Fibroblast of lung (primary cell): ENCODE data around the gene COPZ2. TPM values are rescaled to one million over a fixed set of nuclear protein-coding genes. Genes with fewer than 3 reads are reported as not detected.
"Not testable (repeated sequence)": the region's sequence is repeated elsewhere in the genome, so short reads cannot be mapped to it uniquely, and the experiment has no call there.

Source experiments
- DNase-seq, 2 donors: peaks; one replicate each; pipeline versions ENCODE4 v3.0.0 to v3.0.0-alpha.2; 2010; ENCODE audit warnings: low read depth in 2 of 2
- H2AFZ ChIP-seq: 2 replicates; pipeline ENCODE4 v1.5.1; 2012; ENCODE audit warnings: low read length, control low read depth, inconsistent platforms
- H3K27ac ChIP-seq: 2 replicates; pipeline ENCODE4 v1.5.1; 2011; ENCODE audit warnings: low read length, control low read depth; ENCODE audit not compliant: insufficient read depth
- H3K27me3 ChIP-seq: 2 replicates; pipeline ENCODE4 v1.5.1; 2011; ENCODE audit warnings: mild to moderate bottlenecking, low read length; ENCODE audit not compliant: control insufficient read depth, insufficient read depth
- H3K36me3 ChIP-seq: 2 replicates; pipeline ENCODE4 v1.5.1; 2011; ENCODE audit warnings: low read length; ENCODE audit not compliant: control insufficient read depth, insufficient read depth
- H3K4me1 ChIP-seq: 2 replicates; pipeline ENCODE4 v1.5.1; 2011; ENCODE audit warnings: low read length; ENCODE audit not compliant: control insufficient read depth, insufficient read depth; ENCODE audit errors: extremely low read depth
- H3K4me2 ChIP-seq: 2 replicates; pipeline ENCODE4 v1.5.1; 2011; ENCODE audit warnings: low read length, control low read depth; ENCODE audit not compliant: insufficient read depth; ENCODE audit errors: extremely low read depth
- H3K4me3 ChIP-seq, 4 experiments: fragments of 200-600 bp in 1 of 4; sonication (generic) in 1 of 4; replicated peaks in 1 of 4; 2 replicates each; pipeline ENCODE4 v1.5.1; 2011 to 2016; ENCODE audit warnings: low read length in 4 of 4, low read depth in 3 of 4, mild to moderate bottlenecking in 3 of 4, control low read depth in 2 of 4, inconsistent platforms in 1 of 4, mixed read lengths in 1 of 4; ENCODE audit not compliant: insufficient read depth in 1 of 4; ENCODE audit errors: control extremely low read depth in 1 of 4
- H3K79me2 ChIP-seq: 2 replicates; pipeline ENCODE4 v1.5.1; 2012; ENCODE audit warnings: mild to moderate bottlenecking, low read length, inconsistent platforms; ENCODE audit not compliant: control insufficient read depth, insufficient read depth
- H3K9ac ChIP-seq: 2 replicates; pipeline ENCODE4 v1.5.1; 2011; ENCODE audit warnings: mild to moderate bottlenecking, low read length, control low read depth; ENCODE audit not compliant: insufficient read depth
- H3K9me3 ChIP-seq: 2 replicates; pipeline ENCODE4 v1.5.1; 2012; ENCODE audit warnings: low read depth, low read length; ENCODE audit not compliant: control insufficient read depth, insufficient read depth
- H4K20me1 ChIP-seq: 2 replicates; pipeline ENCODE4 v1.5.1; 2011; ENCODE audit warnings: low read length; ENCODE audit not compliant: control insufficient read depth, insufficient read depth; ENCODE audit errors: extremely low read depth
- CTCF ChIP-seq, 2 donors: IDR thresholded peaks in 1 of 2; conservative IDR thresholded peaks in 1 of 2; 1 replicate in 1 of 2; 2 replicates in 1 of 2; pipeline ENCODE4 v1.5.1; 2011 to 2012; ENCODE audit warnings: low read length in 2 of 2, control low read depth in 1 of 2, inconsistent platforms in 1 of 2, low read depth in 1 of 2, mild to moderate bottlenecking in 1 of 2
- EZH2 ChIP-seq: IDR thresholded peaks from 2 replicates; pipeline ENCODE4 v1.5.1; 2012; ENCODE audit warnings: low read length, control low read depth, mild to moderate bottlenecking; ENCODE audit errors: missing control alignments
- polyA plus RNA-seq, 2 donors: library from polyadenylated mRNA; depleted of rRNA in 1 of 2; stranded (reverse) in 1 of 2; unstranded in 1 of 2; fragments of >200 nt; gene quantifications; 2 replicates each; pipeline ENCODE4 v1.2.1, GENCODE V29; 2011 to 2012; ENCODE audit warnings: missing spikeins in 1 of 2
- total RNA-seq: library from RNA; depleted of rRNA; stranded (reverse); fragments of >200 nt; gene quantifications from 2 replicates; pipeline ENCODE4 v1.2.1, GENCODE V29; 2014

COPZ2 gene
- total and polyA plus RNA-seq, 2 donors (not counting 1 experiment from before 2014, with no cell fraction given): 63.1 to 97.9 TPM

- Histone ChIP-seq H3K4me1 (peaks cover 6% of the 10 kb centered on the region), H2AFZ (no peak overlapping the region)
Measured at GRCh38 chr17:48070195-48070594, 32.6 kb upstream of the COPZ2 start.

GRCh38 chr17:48068491-48068961 lies 30.9 kb upstream of the COPZ2 start:
- peak in 1 of 2 donors; percentile 49 for DNase-seq
- Histone ChIP-seq H3K27ac (peak overlapping the region; percentile 9), H3K4me2 (no peak overlapping the region), H3K4me3 (no peak overlapping the region), H3K79me2 (no peaks in the 10 kb centered on the region), H3K27me3 (no peaks in the 10 kb centered on the region), H3K9me3 (no peaks in the 10 kb centered on the region), H4K20me1 (no peaks in the 10 kb centered on the region), H3K9ac (no peak overlapping the region), H2AFZ (no peak overlapping the region), H3K4me1 (peaks cover 4% of the 10 kb centered on the region), H3K36me3 (peaks cover 5% of the 10 kb centered on the region)
- TF ChIP-seq CTCF (conservative IDR thresholded peaks at IDR 0.05 in 1 of 2, IDR thresholded peaks at IDR 0.05 in 1 of 2; ENCODE audit: low read depth in 1 of 2, low read length in 2 of 2) (peak; percentile 31 to 50), EZH2 (no peak)

More at GRCh38 chr17:48070195-48070594, 32.6 kb upstream of the COPZ2 start:
- no peaks in the 10 kb centered on the region for H4K20me1 ChIP-seq
- DNase-seq: no peak
- no peak overlapping the region for H3K4me3 ChIP-seq
- no peak overlapping the region for H3K27ac ChIP-seq
- no peaks in the 10 kb centered on the region for H3K9me3 ChIP-seq
- H3K9ac ChIP-seq: no peak overlapping the region
- TF ChIP-seq CTCF (conservative IDR thresholded peaks at IDR 0.05 in 1 of 2, IDR thresholded peaks at IDR 0.05 in 1 of 2; ENCODE audit: low read depth in 1 of 2, low read length in 2 of 2): no peak
- TF ChIP-seq EZH2: no peak
- H3K4me2 ChIP-seq: no peak overlapping the region
- H3K36me3 ChIP-seq: peaks cover 5% of the 10 kb centered on the region
- H3K79me2 ChIP-seq: no peaks in the 10 kb centered on the region
- no peaks in the 10 kb centered on the region for H3K27me3 ChIP-seq

GRCh38 chr17:48067808-48068207 lies 30.2 kb upstream of the COPZ2 start:
- not testable (repeated sequence) for H2AFZ ChIP-seq, H3K27me3 ChIP-seq, DNase-seq, H3K79me2 ChIP-seq, H4K20me1 ChIP-seq, H3K4me2 ChIP-seq, H3K27ac ChIP-seq, H3K4me3 ChIP-seq, H3K9ac ChIP-seq, H3K9me3 ChIP-seq, H3K36me3 ChIP-seq, H3K4me1 ChIP-seq
